HepG2 (cell line): ENCODE measurements around the gene CENPE. TPM values are rescaled to one million over a fixed set of nuclear protein-coding genes. Genes with fewer than 3 reads are reported as not detected.

ENCODE experiments used
- CC2D1A ChIP-seq: sonication (generic); formaldehyde crosslinking; IDR thresholded peaks from 2 replicates; pipeline ENCODE4 v1.8.1; 2023; ENCODE audit warnings: mild to moderate bottlenecking, missing genetic modification reagents
- FOXM1 ChIP-seq: sonication (generic); formaldehyde crosslinking; IDR thresholded peaks from 2 replicates; pipeline ENCODE4 v1.5.0; 2020; ENCODE audit warnings: missing genetic modification reagents
- GABPB1 ChIP-seq: IDR thresholded peaks from 2 replicates; pipeline ENCODE4 v1.6.1; 2016; ENCODE audit warnings: mild to moderate bottlenecking, missing genetic modification reagents, moderate library complexity, missing compliant biosample characterization
- JUN ChIP-seq: sonication (generic); formaldehyde crosslinking; IDR thresholded peaks from 2 replicates; pipeline ENCODE4 v1.4.0; 2020; ENCODE audit warnings: mild to moderate bottlenecking, missing genetic modification reagents
- NR3C1 ChIP-seq: sonication (generic); formaldehyde crosslinking; IDR thresholded peaks from 2 replicates; pipeline ENCODE4 v1.4.0; 2020; ENCODE audit warnings: missing genetic modification reagents
- POLR2AphosphoS2 ChIP-seq: IDR thresholded peaks from 2 replicates; pipeline ENCODE4 v1.6.1; 2011; ENCODE audit warnings: low read depth, low read length, improper control_type of control experiment
- PRPF4 ChIP-seq: fragments of 200-400 bp; formaldehyde crosslinking; IDR thresholded peaks from 2 replicates; pipeline ENCODE4 v1.6.1; 2016; ENCODE audit warnings: low read length, low read depth; ENCODE audit not compliant: poor library complexity, severe bottlenecking
- ZBTB4 ChIP-seq: sonication (generic); formaldehyde crosslinking; IDR thresholded peaks from 2 replicates; pipeline ENCODE4 v1.4.0; 2020; ENCODE audit warnings: missing genetic modification reagents, mild to moderate bottlenecking, borderline replicate concordance
- ZFP62 ChIP-seq: sonication (generic); formaldehyde crosslinking; IDR thresholded peaks from 2 replicates; pipeline ENCODE4 v1.4.0; 2020; ENCODE audit warnings: missing genetic modification reagents
- ZNF501 ChIP-seq: sonication (generic); formaldehyde crosslinking; IDR thresholded peaks from 2 replicates; pipeline ENCODE4 v1.5.1; 2020; ENCODE audit warnings: mild to moderate bottlenecking, moderate library complexity, missing genetic modification reagents
- ZNF614 ChIP-seq: IDR thresholded peaks from 2 replicates; pipeline ENCODE4 v1.6.1; 2018; ENCODE audit warnings: missing biosample characterization, missing genetic modification reagents, inconsistent platforms, borderline replicate concordance
- polyA plus RNA-seq, 8 experiments: library from polyadenylated mRNA; depleted of rRNA in 3 of 8; stranded (reverse) in 7 of 8; unstranded in 1 of 8; fragments of >200 nt; fragmentation: Illumina TruSeq in 4 of 8; extraction: Trizol in 4 of 8; gene quantifications; 2 replicates each; pipeline versions ENCODE4 v1.2.1 to v1.2.3, GENCODE V29; 2011 to 2016; ENCODE audit warnings: low read depth in 4 of 8, missing spikeins in 1 of 8, mixed read lengths in 1 of 8; ENCODE audit not compliant: insufficient read depth in 1 of 8
- total RNA-seq, 5 experiments: library from RNA; depleted of rRNA; stranded (reverse); fragments of >200 nt; fragmentation: Illumina TruSeq; extraction: Trizol; gene quantifications; 2 replicates each; pipeline ENCODE4 v1.2.3, GENCODE V29; 2016; ENCODE audit warnings: low read depth in 1 of 5
- TF ChIP-seq, protein P1 (sequence below): sonication (generic); formaldehyde crosslinking; IDR thresholded peaks from 2 replicates; pipeline ENCODE4 v1.4.0; 2020; ENCODE audit warnings: mild to moderate bottlenecking, missing genetic modification reagents
- TF ChIP-seq, protein P2 (sequence below), 2 experiments: fragments of 450-650 bp in 1 of 2; sonication (generic) in 1 of 2; formaldehyde crosslinking in 1 of 2; IDR thresholded peaks; 2 replicates each; pipeline versions ENCODE4 v1.6.1 to v1.8.0; 2016 to 2022; ENCODE audit warnings: antibody characterized with exemption in 1 of 2, mild to moderate bottlenecking in 1 of 2, missing genetic modification reagents in 1 of 2
- TF ChIP-seq, protein P3 (sequence below): sonication (generic); formaldehyde crosslinking; IDR thresholded peaks from 2 replicates; pipeline ENCODE4 v1.8.0; 2023; ENCODE audit warnings: mild to moderate bottlenecking, missing genetic modification reagents

Gene CENPE
- total and polyA plus RNA-seq, 2 of the 13 experiments (the other 11 are each of a cell fraction or from before 2014, with no cell fraction given) = 2.1 to 19.8 TPM

- TF ChIP-seq ZBTB4 (CRISPR knock-in tag) (no peak), PRPF4 (no peak), NR3C1 (CRISPR knock-in tag) (no peak), ZNF501 (CRISPR knock-in tag) (peak; percentile 84), ZFP62 (CRISPR knock-in tag) (no peak), ZNF614 (CRISPR knock-in tag) (peak; percentile 63; the same call in 1 of the 2 replicates), CC2D1A (CRISPR knock-in tag) (no peak), GABPB1 (CRISPR knock-in tag) (peak; percentile 72), POLR2AphosphoS2 (no peak), FOXM1 (CRISPR knock-in tag) (no peak), JUN (CRISPR knock-in tag) (peak; percentile 60; the same call in 1 of the 2 replicates)
- TF ChIP-seq, protein P1, sequence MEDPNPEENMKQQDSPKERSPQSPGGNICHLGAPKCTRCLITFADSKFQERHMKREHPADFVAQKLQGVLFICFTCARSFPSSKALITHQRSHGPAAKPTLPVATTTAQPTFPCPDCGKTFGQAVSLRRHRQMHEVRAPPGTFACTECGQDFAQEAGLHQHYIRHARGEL = no peak
- TF ChIP-seq, protein P2, sequence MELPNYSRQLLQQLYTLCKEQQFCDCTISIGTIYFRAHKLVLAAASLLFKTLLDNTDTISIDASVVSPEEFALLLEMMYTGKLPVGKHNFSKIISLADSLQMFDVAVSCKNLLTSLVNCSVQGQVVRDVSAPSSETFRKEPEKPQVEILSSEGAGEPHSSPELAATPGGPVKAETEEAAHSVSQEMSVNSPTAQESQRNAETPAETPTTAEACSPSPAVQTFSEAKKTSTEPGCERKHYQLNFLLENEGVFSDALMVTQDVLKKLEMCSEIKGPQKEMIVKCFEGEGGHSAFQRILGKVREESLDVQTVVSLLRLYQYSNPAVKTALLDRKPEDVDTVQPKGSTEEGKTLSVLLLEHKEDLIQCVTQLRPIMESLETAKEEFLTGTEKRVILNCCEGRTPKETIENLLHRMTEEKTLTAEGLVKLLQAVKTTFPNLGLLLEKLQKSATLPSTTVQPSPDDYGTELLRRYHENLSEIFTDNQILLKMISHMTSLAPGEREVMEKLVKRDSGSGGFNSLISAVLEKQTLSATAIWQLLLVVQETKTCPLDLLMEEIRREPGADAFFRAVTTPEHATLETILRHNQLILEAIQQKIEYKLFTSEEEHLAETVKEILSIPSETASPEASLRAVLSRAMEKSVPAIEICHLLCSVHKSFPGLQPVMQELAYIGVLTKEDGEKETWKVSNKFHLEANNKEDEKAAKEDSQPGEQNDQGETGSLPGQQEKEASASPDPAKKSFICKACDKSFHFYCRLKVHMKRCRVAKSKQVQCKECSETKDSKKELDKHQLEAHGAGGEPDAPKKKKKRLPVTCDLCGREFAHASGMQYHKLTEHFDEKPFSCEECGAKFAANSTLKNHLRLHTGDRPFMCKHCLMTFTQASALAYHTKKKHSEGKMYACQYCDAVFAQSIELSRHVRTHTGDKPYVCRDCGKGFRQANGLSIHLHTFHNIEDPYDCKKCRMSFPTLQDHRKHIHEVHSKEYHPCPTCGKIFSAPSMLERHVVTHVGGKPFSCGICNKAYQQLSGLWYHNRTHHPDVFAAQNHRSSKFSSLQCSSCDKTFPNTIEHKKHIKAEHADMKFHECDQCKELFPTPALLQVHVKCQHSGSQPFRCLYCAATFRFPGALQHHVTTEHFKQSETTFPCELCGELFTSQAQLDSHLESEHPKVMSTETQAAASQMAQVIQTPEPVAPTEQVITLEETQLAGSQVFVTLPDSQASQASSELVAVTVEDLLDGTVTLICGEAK (IDR thresholded peaks at IDR 0.05) = no peak
- TF ChIP-seq, protein P2 (CRISPR knock-in tag; IDR thresholded peaks at IDR 0.05) = peak; percentile 73
- TF ChIP-seq, protein P3, sequence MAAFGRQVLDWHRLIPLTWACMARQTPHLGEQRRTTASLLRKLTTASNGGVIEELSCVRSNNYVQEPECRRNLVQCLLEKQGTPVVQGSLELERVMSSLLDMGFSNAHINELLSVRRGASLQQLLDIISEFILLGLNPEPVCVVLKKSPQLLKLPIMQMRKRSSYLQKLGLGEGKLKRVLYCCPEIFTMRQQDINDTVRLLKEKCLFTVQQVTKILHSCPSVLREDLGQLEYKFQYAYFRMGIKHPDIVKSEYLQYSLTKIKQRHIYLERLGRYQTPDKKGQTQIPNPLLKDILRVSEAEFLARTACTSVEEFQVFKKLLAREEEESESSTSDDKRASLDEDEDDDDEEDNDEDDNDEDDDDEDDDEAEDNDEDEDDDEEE (CRISPR knock-in tag) = no peak
Measured at GRCh38 chr4:103198111-103198765, at the start of gene CENPE (continued).
